K562 (cell line): ENCODE data around the gene TMEM168. TPM values are rescaled to one million over a fixed set of nuclear protein-coding genes. Genes with fewer than 3 reads are reported as not detected.

Source experiments
- ATAC-seq: fragments of 200-7000 bp; cut with Tn5 transposase; 3 replicates; pipeline ENCODE4 v1.9.1; 2020; ENCODE audit warnings: moderate library complexity
- BruUV-seq: library from RNA; stranded (reverse); fragments of 400-500 nt; replicated peaks from 2 replicates; lab custom pipeline; 2021; lab: Mats Ljungman, UMichigan
- CTCF ChIA-PET: fragments of 300-600 bp; formaldehyde crosslinking; extraction: SDS; loops from one replicate; lab custom pipeline; 2021; ENCODE audit warnings: low intra/inter-chr PET ratio; lab: Yijun Ruan, JAX
- POLR2A ChIA-PET: fragments of 300-600, 350-650 bp; sonication (Branson Sonifier 250); formaldehyde crosslinking; extraction: SDS; loops from one replicate; lab custom pipeline; 2021; ENCODE audit warnings: antibody characterized with exemption, inconsistent platforms; lab: Yijun Ruan, JAX
- DNase-seq, 4 experiments: peaks; one replicate each; pipeline versions ENCODE4 v3.0.0 to v3.0.0-alpha.2; 2011 to 2018; ENCODE audit warnings: low spot score in 3 of 4, mixed read lengths in 3 of 4; ENCODE audit errors: extremely low read depth in 1 of 4
- FAIRE-seq: peaks from 2 replicates; lab custom pipeline; 2011; peaks lifted over from hg19 to GRCh38; lab: Jason Lieb, UNC
- H2AFZ ChIP-seq: 2 replicates; pipeline ENCODE4 v1.6.0; 2011; ENCODE audit warnings: low read depth, low read length, control low read depth, inconsistent platforms
- H3K27ac ChIP-seq: fragments of 200-600 bp; 3 replicates; pipeline ENCODE4 v1.8.0; 2011; ENCODE audit warnings: low read depth, mild to moderate bottlenecking, control low read depth, inconsistent platforms, low read length, moderate library complexity, mixed read lengths; ENCODE audit errors: extremely low read depth
- H3K27me3 ChIP-seq, 2 experiments: fragments of 300-600 bp in 1 of 2; 2 replicates in 1 of 2; 3 replicates in 1 of 2; pipeline versions ENCODE4 v1.6.0 to v1.8.0; 2011; ENCODE audit warnings: inconsistent platforms in 2 of 2, low read length in 2 of 2, mild to moderate bottlenecking in 1 of 2, mixed read lengths in 1 of 2, moderate library complexity in 1 of 2; ENCODE audit not compliant: control insufficient read depth in 2 of 2, insufficient read depth in 2 of 2
- H3K36me3 ChIP-seq: fragments of 300-600 bp; 3 replicates; pipeline ENCODE4 v1.8.0; 2011; ENCODE audit warnings: mild to moderate bottlenecking, low read length, inconsistent platforms; ENCODE audit not compliant: control insufficient read depth, insufficient read depth
- H3K4me1 ChIP-seq, 2 experiments: fragments of 200-600 bp in 1 of 2; replicated peaks in 1 of 2; 2 replicates in 1 of 2; 3 replicates in 1 of 2; pipeline versions ENCODE4 v1.5.1 to v1.8.0; 2011; ENCODE audit warnings: inconsistent platforms in 2 of 2, low read length in 2 of 2, mild to moderate bottlenecking in 1 of 2, mixed read lengths in 1 of 2, moderate library complexity in 1 of 2; ENCODE audit not compliant: control insufficient read depth in 2 of 2, insufficient read depth in 2 of 2
- H3K4me2 ChIP-seq: 2 replicates; pipeline ENCODE4 v1.6.1; 2011; ENCODE audit warnings: low read length, control low read depth, inconsistent platforms, mixed read lengths; ENCODE audit not compliant: insufficient read depth
- H3K4me3 ChIP-seq: fragments of 200-600 bp; sonication (generic), shearing (Covaris generic); 2 replicates; pipeline ENCODE4 v1.5.1; 2016; ENCODE audit warnings: control low read depth, inconsistent platforms
- H3K79me2 ChIP-seq: fragments of 200-600 bp; 3 replicates; pipeline ENCODE4 v1.8.0; 2011; ENCODE audit warnings: low read length, inconsistent platforms; ENCODE audit not compliant: control insufficient read depth, insufficient read depth
- H3K9ac ChIP-seq, 2 experiments: 2 replicates each; pipeline versions ENCODE4 v1.6.0 to v1.6.1; 2011; ENCODE audit warnings: low read depth in 2 of 2, low read length in 2 of 2, control low read depth in 1 of 2, inconsistent platforms in 1 of 2, mild to moderate bottlenecking in 1 of 2, mixed read lengths in 1 of 2; ENCODE audit not compliant: insufficient read depth in 1 of 2
- H3K9me1 ChIP-seq: one replicate; pipeline ENCODE4 v1.6.0; 2011; ENCODE audit warnings: inconsistent platforms, mild to moderate bottlenecking, low read length, moderate library complexity; ENCODE audit not compliant: control insufficient read depth, insufficient read depth
- H3K9me3 ChIP-seq: replicated peaks from 2 replicates; pipeline ENCODE4 v1.5.1; 2011; ENCODE audit warnings: low read depth, low read length, inconsistent platforms; ENCODE audit not compliant: control insufficient read depth, insufficient read depth
- H4K20me1 ChIP-seq: replicated peaks from 2 replicates; pipeline ENCODE4 v1.6.1; 2011; ENCODE audit warnings: low read length, inconsistent platforms, mixed read lengths; ENCODE audit not compliant: control insufficient read depth, insufficient read depth
- CBFA2T3 ChIP-seq: fragments of 450-650 bp; IDR thresholded peaks from 2 replicates; pipeline ENCODE4 v1.6.1; 2017
- MCM3 ChIP-seq: fragments of 450-650 bp; IDR thresholded peaks from 2 replicates; pipeline ENCODE4 v1.6.1; 2016
- PRDM10 ChIP-seq: fragments of 450-650 bp; IDR thresholded peaks from 2 replicates; pipeline ENCODE4 v1.6.1; 2018; ENCODE audit not compliant: partially characterized antibody
- WGBS: fragments of 100-300 bp; shearing (Covaris generic); methylation state at CpG from one replicate; pipeline ENCODE4 v1.1.6; 2016; ENCODE audit warnings: low coverage, mixed read lengths; ENCODE audit not compliant: insufficient coverage; ENCODE audit errors: missing lambda C conversion rate; 5-methylcytosine and 5-hydroxymethylcytosine counted together
- in situ Hi-C: fragments of 300-500 bp; cut with MboI; formaldehyde crosslinking; loops from 4 replicates; pipeline ENCODE4 v1.15.0; 2018; ENCODE audit warnings: inconsistent platforms, mixed read lengths
- intact Hi-C: fragments of 100-400 bp; cut with micrococcal nuclease; formaldehyde crosslinking; loops from 2 replicates; pipeline ENCODE4 v1.14.2; 2022
- polyA plus RNA-seq, 8 experiments: library from polyadenylated mRNA; depleted of rRNA in 4 of 8; stranded (reverse) in 5 of 8; unstranded in 3 of 8; fragments of >200 nt; fragmentation: Nextera tagmentation in 2 of 8; fragmentation: Illumina TruSeq in 1 of 8; extraction: Ambion mirVana in 2 of 8; extraction: Trizol in 1 of 8; gene quantifications; 2 replicates each; pipeline versions ENCODE4 v1.2.1 to v1.2.3, GENCODE V29; 2011 to 2014; ENCODE audit warnings: inconsistent platforms in 1 of 8, missing spikeins in 1 of 8
- total RNA-seq, 7 experiments: library from RNA; depleted of rRNA in 6 of 7; stranded (reverse); fragments of >200 nt in 6 of 7; fragmentation: Illumina TruSeq in 2 of 7; extraction: Trizol in 2 of 7; gene quantifications; 2 replicates each; pipeline versions ENCODE4 v1.2.1 to v1.2.3, GENCODE V29; 2011 to 2021; ENCODE audit warnings: low replicate concordance in 1 of 7

TMEM168 gene
- total and polyA plus RNA-seq, 9 of the 15 experiments (the other 6 are each of a cell fraction or from before 2014, with no cell fraction given): 19.7 to 50.7 (median 25.4) TPM

DNA sequence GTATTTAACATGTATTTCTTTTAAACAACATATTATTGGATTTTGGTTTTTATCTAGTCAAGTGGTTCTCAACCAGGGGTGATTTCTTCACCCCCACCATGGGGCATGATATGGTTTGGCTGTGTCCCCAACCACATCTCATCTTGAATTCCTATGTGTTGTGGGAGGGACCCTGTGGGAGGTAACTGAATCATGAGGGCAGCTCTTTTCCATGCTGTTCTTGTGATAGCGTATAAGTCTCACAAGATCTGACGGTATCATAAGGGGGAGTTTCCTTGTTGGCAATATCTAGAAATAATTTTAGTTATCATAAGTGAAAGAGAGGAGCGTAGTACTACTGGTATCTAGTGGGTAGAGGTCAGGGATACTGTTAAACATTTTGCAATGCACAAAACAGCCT, 37.6 kb downstream of the TMEM168 start:
- H3K79me2 ChIP-seq: no peaks in the 10 kb centered on the region
- TF ChIP-seq MCM3 (no peak), CBFA2T3 (0 out of 2 replicates have a peak, but pooled peaks have one; percentile 8), PRDM10 (peak; percentile 31)
- BruUV-seq: no TSS peak
- H3K36me3 ChIP-seq: no peaks in the 10 kb centered on the region
- WGBS: 3% methylated on average over 3 of the region's 3 CpGs
- H3K4me3 ChIP-seq: no peak overlapping the region
- intact Hi-C loops (no loop called here), in situ Hi-C loops (no loop called here)
- H3K9me3 ChIP-seq: no peaks in the 10 kb centered on the region
- ChIA-PET CTCF (interaction anchor here (0.6 kb wide), 1 partner anchor 130 kb away, joined by 4 read pairs; no protein-coding TSS in a partner anchor), POLR2A (no interaction called here)
- H3K27ac ChIP-seq: no peak overlapping the region
- no peaks in the 10 kb centered on the region for H4K20me1 ChIP-seq
- no peaks in the 10 kb centered on the region for H3K27me3 ChIP-seq
- no peaks in the 10 kb centered on the region for H3K9me1 ChIP-seq
- ATAC-seq (no peak), FAIRE-seq (no peak), DNase-seq (no peak)
- H3K4me2 ChIP-seq: no peak overlapping the region
- no peak overlapping the region for H2AFZ ChIP-seq
- no peak overlapping the region for H3K9ac ChIP-seq
- no peaks in the 10 kb centered on the region for H3K4me1 ChIP-seq
